NCI-H82 treated with DMSO at 0.1 percent for 48 hours (cell line): ENCODE results near the gene ABTB1.
"Not testable (repeated sequence)": the region's sequence is repeated elsewhere in the genome, so short reads cannot be mapped to it uniquely, and the experiment has no call there.

ENCODE experiments used
- DNase-seq: peaks from one replicate; lab custom pipeline; 2025; ENCODE audit not compliant: unreplicated experiment; lab: John Stamatoyannopoulos, UW

The ABTB1 gene

GRCh38 chr3:127647845-127648204 lies 24.9 kb upstream of the ABTB1 start:
- no peak for DNase-seq

GRCh38 chr3:127650236-127650635 lies 22.5 kb upstream of the ABTB1 start:
- no peak for DNase-seq

- DNase-seq = no peak
Observed at GRCh38 chr3:127651516-127652172, 21.1 kb upstream of the ABTB1 start.

GRCh38 chr3:127652246-127652995 lies 20.3 kb upstream of the ABTB1 start:
- peak; percentile 19 for DNase-seq

- DNase-seq = no peak
Observed at GRCh38 chr3:127654374-127654773, 18.4 kb upstream of the ABTB1 start.

GRCh38 chr3:127654993-127655392 lies 17.8 kb upstream of the ABTB1 start:
- not testable (repeated sequence) for DNase-seq

GRCh38 chr3:127655641-127656040 lies 17.1 kb upstream of the ABTB1 start:
- DNase-seq = no peak

- no peak for DNase-seq
Observed at GRCh38 chr3:127656906-127657305, 15.8 kb upstream of the ABTB1 start.

- DNase-seq = no peak
Observed at GRCh38 chr3:127658234-127658633, 14.5 kb upstream of the ABTB1 start.

- no peak for DNase-seq
Observed at GRCh38 chr3:127660621-127661251, 12.0 kb upstream of the ABTB1 start.

GRCh38 chr3:127661600-127661999 lies 11.2 kb upstream of the ABTB1 start:
- DNase-seq = no peak

GRCh38 chr3:127662001-127662469 lies 10.7 kb upstream of the ABTB1 start:
- DNase-seq = no peak

GRCh38 chr3:127663151-127663550 lies 9.6 kb upstream of the ABTB1 start:
- DNase-seq = no peak

GRCh38 chr3:127665165-127665564 lies 7.6 kb upstream of the ABTB1 start:
- no peak for DNase-seq

GRCh38 chr3:127665586-127665985 lies 7.2 kb upstream of the ABTB1 start:
- DNase-seq = no peak

- DNase-seq = no peak
Observed at GRCh38 chr3:127666676-127667075, 6.1 kb upstream of the ABTB1 start.

- no peak for DNase-seq
Observed at GRCh38 chr3:127667119-127667681, 5.6 kb upstream of the ABTB1 start.

- DNase-seq = no peak
Observed at GRCh38 chr3:127668906-127669305, 3.8 kb upstream of the ABTB1 start.

- DNase-seq = no peak
Observed at GRCh38 chr3:127669541-127670228, 3.1 kb upstream of the ABTB1 start.

GRCh38 chr3:127670229-127670559 lies 2.6 kb upstream of the ABTB1 start:
- DNase-seq = no peak

- no peak for DNase-seq
Observed at GRCh38 chr3:127670761-127671522, 1.8 kb upstream of the ABTB1 start.
